Gastrocnemius medialis (tissue), 4 donors: ENCODE data around the gene SEMG1. TPM values are rescaled to one million over a fixed set of nuclear protein-coding genes. Genes with fewer than 3 reads are reported as not detected.

Source experiments
- ATAC-seq, 2 donors: fragments of 150-250 bp; one replicate each; pipeline ENCODE4 v1.9.1; 2016
- DNase-seq, 2 donors: peaks; one replicate each; pipeline ENCODE4 v3.0.0-alpha.2; 2019
- H3K27ac ChIP-seq, 4 donors: fragments of 200-600 bp; sonication (generic); 1 replicate in 1 of 4; 2 replicates in 3 of 4; pipeline ENCODE4 v1.5.1; 2016 to 2018; ENCODE audit warnings: mild to moderate bottlenecking in 2 of 4, moderate library complexity in 1 of 4
- H3K27me3 ChIP-seq, 3 donors: fragments of 200-600 bp; sonication (generic) in 2 of 3; 1 replicate in 1 of 3; 2 replicates in 2 of 3; pipeline versions ENCODE4 v1.5.1 to v1.6.0; 2016 to 2019; ENCODE audit warnings: mild to moderate bottlenecking in 1 of 3, moderate library complexity in 1 of 3
- H3K36me3 ChIP-seq, 2 donors: fragments of 200-600 bp; sonication (generic) in 1 of 2; one replicate each; pipeline ENCODE4 v1.5.1; 2017 to 2018
- H3K4me1 ChIP-seq, 2 donors: fragments of 200-600 bp; sonication (generic) in 1 of 2; one replicate each; pipeline ENCODE4 v1.5.1; 2016 to 2017; ENCODE audit warnings: mild to moderate bottlenecking in 2 of 2
- H3K4me3 ChIP-seq, 4 donors: fragments of 200-600 bp; sonication (generic) in 3 of 4; 1 replicate in 1 of 4; 2 replicates in 3 of 4; pipeline ENCODE4 v1.5.1; 2016 to 2019; ENCODE audit warnings: mild to moderate bottlenecking in 2 of 4
- H3K9me3 ChIP-seq, 3 donors: fragments of 200-600 bp; sonication (generic) in 2 of 3; 1 replicate in 1 of 3; 2 replicates in 2 of 3; pipeline ENCODE4 v1.5.1; 2016 to 2019
- POLR2A ChIP-seq, 2 donors: fragments of 450-650 bp; IDR thresholded peaks; one replicate each; pipeline ENCODE4 v1.6.1; 2017; ENCODE audit warnings: antibody characterized with exemption in 2 of 2, mild to moderate bottlenecking in 2 of 2, moderate library complexity in 2 of 2
- in situ Hi-C, 4 donors: fragments of 200-750 bp; cut with MboI; loops; one replicate each; pipeline versions ENCODE4 v1.15.0 to v1.8.0; 2017; ENCODE audit warnings: low sequenced_read_pairs in 4 of 4
- intact Hi-C: fragments of 100-400 bp; cut with DNase I; formaldehyde crosslinking; loops from one replicate; pipeline ENCODE4 v1.15.1; 2023; ENCODE audit warnings: low total_unique reads
- total RNA-seq, 4 donors: library from RNA; depleted of rRNA; stranded (reverse); fragments of >200 nt; gene quantifications; one replicate each; pipeline versions ENCODE4 v1.1.0 to v1.2.3, GENCODE V29; 2016
- TF ChIP-seq, protein P1 (sequence below), 5 experiments: fragments of 450-650 bp in 3 of 5; fragments of 200-600 bp in 2 of 5; sonication (generic) in 2 of 5; IDR thresholded peaks in 4 of 5; conservative IDR thresholded peaks in 1 of 5; 1 replicate in 4 of 5; 2 replicates in 1 of 5; pipeline ENCODE4 v1.5.1; 2016 to 2019; ENCODE audit warnings: antibody characterized with exemption in 5 of 5, mild to moderate bottlenecking in 3 of 5, moderate library complexity in 3 of 5

Gene SEMG1
- total RNA-seq = not detected

- in situ Hi-C loops = no loop called here
- Histone ChIP-seq H3K4me1 (no peaks in the 10 kb centered on the region), H3K4me3 (no peak within 1 kb of the TSS), H3K27me3 (peaks cover 0 to 8% (median 0%) of the 10 kb centered on the region in 3 donors), H3K27ac (no peak within 1 kb of the TSS), H3K36me3 (no peaks in the 10 kb centered on the region), H3K9me3 (no peaks in the 10 kb centered on the region)
- intact Hi-C loops = no loop called here
- TF ChIP-seq, protein P1, sequence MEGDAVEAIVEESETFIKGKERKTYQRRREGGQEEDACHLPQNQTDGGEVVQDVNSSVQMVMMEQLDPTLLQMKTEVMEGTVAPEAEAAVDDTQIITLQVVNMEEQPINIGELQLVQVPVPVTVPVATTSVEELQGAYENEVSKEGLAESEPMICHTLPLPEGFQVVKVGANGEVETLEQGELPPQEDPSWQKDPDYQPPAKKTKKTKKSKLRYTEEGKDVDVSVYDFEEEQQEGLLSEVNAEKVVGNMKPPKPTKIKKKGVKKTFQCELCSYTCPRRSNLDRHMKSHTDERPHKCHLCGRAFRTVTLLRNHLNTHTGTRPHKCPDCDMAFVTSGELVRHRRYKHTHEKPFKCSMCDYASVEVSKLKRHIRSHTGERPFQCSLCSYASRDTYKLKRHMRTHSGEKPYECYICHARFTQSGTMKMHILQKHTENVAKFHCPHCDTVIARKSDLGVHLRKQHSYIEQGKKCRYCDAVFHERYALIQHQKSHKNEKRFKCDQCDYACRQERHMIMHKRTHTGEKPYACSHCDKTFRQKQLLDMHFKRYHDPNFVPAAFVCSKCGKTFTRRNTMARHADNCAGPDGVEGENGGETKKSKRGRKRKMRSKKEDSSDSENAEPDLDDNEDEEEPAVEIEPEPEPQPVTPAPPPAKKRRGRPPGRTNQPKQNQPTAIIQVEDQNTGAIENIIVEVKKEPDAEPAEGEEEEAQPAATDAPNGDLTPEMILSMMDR (IDR thresholded peaks at IDR 0.05 in 4 of 5, conservative IDR thresholded peaks at IDR 0.05 in 1 of 5) = no peak
- no peak for TF ChIP-seq POLR2A (IDR thresholded peaks at IDR 0.05)
- DNase-seq = no peak
- ATAC-seq = no peak
Observed at GRCh38 chr20:45206725-45207124, at the start of gene SEMG1. Gene SEMG1, plus strand, starts transcription at chr20:45207033. Its CDS starts 21 bp downstream, at chr20:45207054.

- H3K9me3 ChIP-seq = no peaks in the 10 kb centered on the region
- intact Hi-C loops = no loop called here
- ATAC-seq = no peak
Observed at GRCh38 chr20:45157962-45158361, 48.9 kb upstream of the SEMG1 start.

DNA sequence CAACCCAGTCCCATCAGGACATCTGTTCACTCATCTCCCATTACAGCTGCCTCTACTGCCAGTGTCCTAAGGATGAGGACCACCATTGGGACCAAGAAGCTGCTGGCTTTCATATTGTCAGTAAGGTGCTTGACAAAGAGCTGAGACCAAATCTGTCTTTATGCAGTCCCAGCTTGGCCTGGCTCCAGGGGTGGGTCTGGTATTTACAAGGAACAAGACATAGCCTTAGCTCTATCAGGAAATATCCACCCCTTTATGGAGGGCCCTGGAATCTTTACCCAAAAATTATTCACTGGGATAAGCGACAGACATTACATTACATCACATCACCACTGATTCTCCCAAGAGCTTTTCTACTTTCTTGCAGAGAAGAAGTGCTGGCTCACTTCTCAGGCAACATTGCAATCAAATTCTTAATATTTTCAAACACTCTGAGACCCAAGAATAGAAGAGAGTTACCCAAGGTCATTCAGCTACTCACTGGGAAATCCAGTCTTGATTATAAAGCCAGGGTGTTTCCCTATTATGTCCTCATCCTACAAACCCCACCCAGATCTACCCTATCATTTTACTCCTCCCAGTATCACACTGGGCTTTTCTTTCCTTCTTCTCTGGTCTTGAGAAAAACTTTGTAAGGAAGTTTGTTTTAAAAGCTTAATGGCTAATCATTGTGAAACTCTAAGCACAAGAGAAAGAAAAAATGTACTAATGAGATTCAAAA, 43.6 kb upstream of the SEMG1 start:
- TF ChIP-seq, protein P1 (IDR thresholded peaks at IDR 0.05 in 4 of 5, conservative IDR thresholded peaks at IDR 0.05 in 1 of 5) = no peak
- TF ChIP-seq POLR2A (IDR thresholded peaks at IDR 0.05) = no peak
- ATAC-seq (no peak), DNase-seq (no peak)
- Histone ChIP-seq H3K4me3 (no peak overlapping the region), H3K9me3 (no peaks in the 10 kb centered on the region), H3K36me3 (no peaks in the 10 kb centered on the region), H3K27ac (no peak overlapping the region), H3K27me3 (peaks cover 0 to 5% (median 0%) of the 10 kb centered on the region in 3 donors), H3K4me1 (no peaks in the 10 kb centered on the region)
- intact Hi-C loops = no loop called here
- in situ Hi-C loops = no loop called here

More at GRCh38 chr20:45157962-45158361, 48.9 kb upstream of the SEMG1 start:
- Histone ChIP-seq H3K36me3 (no peaks in the 10 kb centered on the region), H3K27ac (no peak overlapping the region), H3K4me3 (no peak overlapping the region), H3K4me1 (no peaks in the 10 kb centered on the region), H3K27me3 (peaks cover 0 to 5% (median 2%) of the 10 kb centered on the region in 3 donors)
- DNase-seq = no peak
- in situ Hi-C loops = no loop called here
- TF ChIP-seq, protein P1 (IDR thresholded peaks at IDR 0.05 in 4 of 5, conservative IDR thresholded peaks at IDR 0.05 in 1 of 5) = no peak
- TF ChIP-seq POLR2A (IDR thresholded peaks at IDR 0.05) = no peak

DNA sequence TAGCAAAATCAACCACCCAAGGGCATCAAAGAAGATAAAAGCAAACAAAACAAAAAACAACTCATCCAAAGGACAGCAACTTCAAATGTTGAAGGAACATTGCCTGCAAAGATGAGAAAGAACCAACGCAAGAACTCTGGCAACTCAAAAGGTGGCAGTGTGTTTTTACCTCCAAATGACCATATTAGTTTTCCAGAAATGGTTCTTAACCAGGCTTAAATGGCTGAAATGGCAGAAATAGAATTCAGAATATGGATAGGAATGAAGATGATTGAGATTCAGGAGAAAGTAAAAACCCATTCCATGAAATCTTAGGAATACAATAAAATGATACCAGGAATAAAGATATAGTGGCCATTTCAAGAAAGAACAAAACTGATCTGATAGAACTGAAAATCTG, 41.9 kb upstream of the SEMG1 start:
- no peaks in the 10 kb centered on the region for H3K36me3 ChIP-seq
- peaks cover 0 to 5% (median 0%) of the 10 kb centered on the region in 3 donors for H3K27me3 ChIP-seq
- H3K4me3 ChIP-seq = no peak overlapping the region
- TF ChIP-seq, protein P1 (IDR thresholded peaks at IDR 0.05 in 4 of 5, conservative IDR thresholded peaks at IDR 0.05 in 1 of 5) = no peak
- TF ChIP-seq POLR2A (IDR thresholded peaks at IDR 0.05) = no peak
- in situ Hi-C loops = no loop called here
- no peak for DNase-seq
- no peaks in the 10 kb centered on the region for H3K9me3 ChIP-seq
- no peak for ATAC-seq
- no peaks in the 10 kb centered on the region for H3K4me1 ChIP-seq
- intact Hi-C loops = no loop called here
- H3K27ac ChIP-seq = no peak overlapping the region
